NCI-H345 treated with DMSO at 0.1 percent for 48 hours (cell line): ENCODE results near the gene MEIS2.

ENCODE experiments used
- DNase-seq: peaks from one replicate; lab custom pipeline; 2025; ENCODE audit not compliant: unreplicated experiment; lab: John Stamatoyannopoulos, UW

MEIS2 gene

GRCh38 chr15:37041836-37042235 lies 58.5 kb downstream of the MEIS2 start:
- DNase-seq: no peak

- DNase-seq: no peak
Observed at GRCh38 chr15:37041042-37041441, 59.3 kb downstream of the MEIS2 start.

GRCh38 chr15:37040072-37040742 lies 60.1 kb downstream of the MEIS2 start:
- DNase-seq: no peak

- DNase-seq: no peak
Observed at GRCh38 chr15:37038716-37039106, 61.6 kb downstream of the MEIS2 start.

GRCh38 chr15:37037850-37038715 lies 62.3 kb downstream of the MEIS2 start:
- DNase-seq: peak; percentile 3

GRCh38 chr15:37037071-37037655 lies 63.2 kb downstream of the MEIS2 start:
- DNase-seq: no peak

- no peak for DNase-seq
Observed at GRCh38 chr15:37034835-37035748, 65.3 kb downstream of the MEIS2 start.

GRCh38 chr15:37034392-37034791 lies 66.0 kb downstream of the MEIS2 start:
- DNase-seq: no peak

- DNase-seq: no peak
Observed at GRCh38 chr15:37032091-37032775, 68.1 kb downstream of the MEIS2 start.

- no peak for DNase-seq
Observed at GRCh38 chr15:37031198-37031597, 69.2 kb downstream of the MEIS2 start.

GRCh38 chr15:37028625-37029296 lies 71.6 kb downstream of the MEIS2 start:
- no peak for DNase-seq

GRCh38 chr15:37020852-37021251 lies 79.5 kb downstream of the MEIS2 start:
- no peak for DNase-seq

GRCh38 chr15:37019479-37020433 lies 80.6 kb downstream of the MEIS2 start:
- no peak for DNase-seq

- DNase-seq: no peak
Observed at GRCh38 chr15:37017031-37017625, 83.2 kb downstream of the MEIS2 start.

- DNase-seq: no peak
Observed at GRCh38 chr15:37016231-37016630, 84.1 kb downstream of the MEIS2 start.

GRCh38 chr15:37015451-37015850 lies 84.9 kb downstream of the MEIS2 start:
- no peak for DNase-seq

GRCh38 chr15:37015035-37015434 lies 85.3 kb downstream of the MEIS2 start:
- DNase-seq: no peak

GRCh38 chr15:37014566-37014965 lies 85.8 kb downstream of the MEIS2 start:
- no peak for DNase-seq
